ENCODE data around the gene MED16.
A peak's percentile ranks its signal among the peaks of the same experiment; 100 is the strongest.
"Not testable (repeated sequence)": the region's sequence is repeated elsewhere in the genome, so short reads cannot be mapped to it uniquely, and the experiment has no call there.

The MED16 gene

GRCh38 chr19:885536-886224 is 7.3 kb downstream of the MED16 start:
- no peak for DNase-seq

GRCh38 chr19:884420-885211 is 8.4 kb downstream of the MED16 start:
- no peak for DNase-seq

- DNase-seq = no peak
Measured at GRCh38 chr19:883661-884211, 9.3 kb downstream of the MED16 start.

GRCh38 chr19:882871-883497 is 10.0 kb downstream of the MED16 start:
- no peak for DNase-seq

- DNase-seq = no peak
Measured at GRCh38 chr19:881385-882071, 11.5 kb downstream of the MED16 start.

- DNase-seq = no peak
Measured at GRCh38 chr19:879711-880438, 13.1 kb downstream of the MED16 start.

GRCh38 chr19:878751-879561 is 14.0 kb downstream of the MED16 start:
- not testable (repeated sequence) for DNase-seq

GRCh38 chr19:877992-878660 is 14.9 kb downstream of the MED16 start:
- DNase-seq = not testable (repeated sequence)

GRCh38 chr19:876780-877314 is 16.1 kb downstream of the MED16 start:
- no peak for DNase-seq

GRCh38 chr19:876089-876488 is 16.9 kb downstream of the MED16 start:
- DNase-seq = no peak

- DNase-seq = no peak
Measured at GRCh38 chr19:875265-875879, 17.6 kb downstream of the MED16 start.

- no peak for DNase-seq
Measured at GRCh38 chr19:873561-874041, 19.4 kb downstream of the MED16 start.

- peak; percentile 59 for DNase-seq
Measured at GRCh38 chr19:873084-873483, 19.9 kb downstream of the MED16 start.

GRCh38 chr19:872266-872951 is 20.6 kb downstream of the MED16 start:
- DNase-seq = peak; percentile 70

- no peak for DNase-seq
Measured at GRCh38 chr19:871446-872265, 21.3 kb downstream of the MED16 start.

- no peak for DNase-seq
Measured at GRCh38 chr19:870963-871401, 22.0 kb downstream of the MED16 start.

- DNase-seq = no peak
Measured at GRCh38 chr19:870314-870713, 22.7 kb downstream of the MED16 start.

All from activated CD8-positive, alpha-beta memory T cell treated with anti-CD3 and anti-CD28 coated beads, Interleukin-2, amount 50 U/mL, for 4 hours (primary cell).